ENCODE results near the gene SLC6A5.

DNA sequence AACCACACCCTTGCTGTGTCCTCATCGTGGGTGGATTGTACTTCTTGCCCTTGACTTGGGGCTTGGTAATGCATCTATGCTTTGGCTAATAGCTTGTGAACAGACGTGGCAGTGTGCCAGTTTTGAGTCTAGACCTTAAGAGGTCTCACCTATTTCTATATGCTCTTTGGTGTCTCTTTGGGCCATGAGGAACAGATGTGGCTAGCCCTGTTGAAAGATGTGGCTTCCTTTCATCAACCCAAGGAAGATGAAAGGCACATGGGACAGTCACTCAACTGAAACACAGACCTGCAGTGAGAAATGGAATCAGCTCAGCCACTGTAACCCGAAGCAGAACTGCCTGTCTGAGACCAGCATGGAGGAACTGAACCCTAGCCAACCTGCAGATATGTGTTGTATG, 62.0 kb downstream of the SLC6A5 start:
- TF ChIP-seq, protein P1, sequence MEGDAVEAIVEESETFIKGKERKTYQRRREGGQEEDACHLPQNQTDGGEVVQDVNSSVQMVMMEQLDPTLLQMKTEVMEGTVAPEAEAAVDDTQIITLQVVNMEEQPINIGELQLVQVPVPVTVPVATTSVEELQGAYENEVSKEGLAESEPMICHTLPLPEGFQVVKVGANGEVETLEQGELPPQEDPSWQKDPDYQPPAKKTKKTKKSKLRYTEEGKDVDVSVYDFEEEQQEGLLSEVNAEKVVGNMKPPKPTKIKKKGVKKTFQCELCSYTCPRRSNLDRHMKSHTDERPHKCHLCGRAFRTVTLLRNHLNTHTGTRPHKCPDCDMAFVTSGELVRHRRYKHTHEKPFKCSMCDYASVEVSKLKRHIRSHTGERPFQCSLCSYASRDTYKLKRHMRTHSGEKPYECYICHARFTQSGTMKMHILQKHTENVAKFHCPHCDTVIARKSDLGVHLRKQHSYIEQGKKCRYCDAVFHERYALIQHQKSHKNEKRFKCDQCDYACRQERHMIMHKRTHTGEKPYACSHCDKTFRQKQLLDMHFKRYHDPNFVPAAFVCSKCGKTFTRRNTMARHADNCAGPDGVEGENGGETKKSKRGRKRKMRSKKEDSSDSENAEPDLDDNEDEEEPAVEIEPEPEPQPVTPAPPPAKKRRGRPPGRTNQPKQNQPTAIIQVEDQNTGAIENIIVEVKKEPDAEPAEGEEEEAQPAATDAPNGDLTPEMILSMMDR (IDR thresholded peaks at IDR 0.05), result no peak
- TF ChIP-seq POLR2AphosphoS5 (IDR thresholded peaks at IDR 0.05), result no peak
- no peak for TF ChIP-seq POLR2A (IDR thresholded peaks at IDR 0.05)
- no peak for TF ChIP-seq EP300 (IDR thresholded peaks at IDR 0.05)
